ENCODE measurements around the gene VTN. TPM values are rescaled to one million over a fixed set of nuclear protein-coding genes. Genes with fewer than 3 reads are reported as not detected.

Gene VTN
- total RNA-seq, 2 experiments from 2014 or later: 0.40 TPM; not detected in 1

DNA sequence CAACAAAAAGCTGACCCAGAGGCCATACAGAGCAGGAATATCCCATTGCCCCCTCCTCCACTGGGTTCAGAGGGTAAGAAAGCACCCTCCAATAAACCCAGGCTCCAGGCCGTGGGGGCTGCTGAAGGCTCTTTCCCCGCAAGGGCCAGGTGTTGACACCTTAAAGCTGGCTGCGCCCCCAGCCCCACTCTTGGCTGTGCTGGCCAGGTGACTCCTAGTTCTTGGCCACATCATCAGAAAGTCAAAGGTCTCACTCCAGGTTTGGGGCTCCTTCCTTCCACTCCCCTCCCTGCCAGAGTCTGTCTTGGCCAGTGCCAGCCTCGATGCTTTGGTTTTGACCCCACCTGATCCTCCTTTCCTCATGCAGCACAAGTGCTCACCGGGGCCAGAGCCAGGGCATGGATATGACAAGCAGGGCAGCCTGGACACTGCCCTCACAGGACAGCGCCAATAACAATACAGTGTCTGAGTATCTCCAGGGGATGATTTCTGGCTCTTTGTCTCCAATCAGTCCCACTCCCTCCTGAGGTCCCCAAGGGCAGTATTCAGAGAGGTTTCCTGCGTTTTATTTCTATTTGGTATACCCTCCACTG lies 27.7 kb upstream of the VTN start:
- intact Hi-C loops (cut with micrococcal nuclease; ENCODE audit: unreplicated experiment): no loop called here
- BruUV-seq (replicated peaks): no TSS peak

GRCh38 chr17:28397275-28397674 lies 27.2 kb upstream of the VTN start:
- no peaks in the 10 kb centered on the region for H3K4me1 ChIP-seq (ENCODE audit: insufficient read depth, low read length, poor library complexity, severe bottlenecking)
- H3K9me3 ChIP-seq (ENCODE audit: low read length): no peaks in the 10 kb centered on the region
- no peak overlapping the region for H3K4me3 ChIP-seq (ENCODE audit: low read depth, low read length, poor library complexity, severe bottlenecking)
- BruUV-seq (replicated peaks): no TSS peak
- no peaks in the 10 kb centered on the region; the same call in 1 of the 2 replicates for H3K36me3 ChIP-seq (ENCODE audit: insufficient read depth, low read length)
- H2AFZ ChIP-seq (ENCODE audit: low read length): no peak overlapping the region
- DNase-seq (ENCODE audit: low spot score): no peak
- POLR2A ChIA-PET: no interaction called here
- no peak overlapping the region for H3K27ac ChIP-seq (ENCODE audit: low read depth, low read length, poor library complexity, severe bottlenecking)
- TF ChIP-seq, protein P1, sequence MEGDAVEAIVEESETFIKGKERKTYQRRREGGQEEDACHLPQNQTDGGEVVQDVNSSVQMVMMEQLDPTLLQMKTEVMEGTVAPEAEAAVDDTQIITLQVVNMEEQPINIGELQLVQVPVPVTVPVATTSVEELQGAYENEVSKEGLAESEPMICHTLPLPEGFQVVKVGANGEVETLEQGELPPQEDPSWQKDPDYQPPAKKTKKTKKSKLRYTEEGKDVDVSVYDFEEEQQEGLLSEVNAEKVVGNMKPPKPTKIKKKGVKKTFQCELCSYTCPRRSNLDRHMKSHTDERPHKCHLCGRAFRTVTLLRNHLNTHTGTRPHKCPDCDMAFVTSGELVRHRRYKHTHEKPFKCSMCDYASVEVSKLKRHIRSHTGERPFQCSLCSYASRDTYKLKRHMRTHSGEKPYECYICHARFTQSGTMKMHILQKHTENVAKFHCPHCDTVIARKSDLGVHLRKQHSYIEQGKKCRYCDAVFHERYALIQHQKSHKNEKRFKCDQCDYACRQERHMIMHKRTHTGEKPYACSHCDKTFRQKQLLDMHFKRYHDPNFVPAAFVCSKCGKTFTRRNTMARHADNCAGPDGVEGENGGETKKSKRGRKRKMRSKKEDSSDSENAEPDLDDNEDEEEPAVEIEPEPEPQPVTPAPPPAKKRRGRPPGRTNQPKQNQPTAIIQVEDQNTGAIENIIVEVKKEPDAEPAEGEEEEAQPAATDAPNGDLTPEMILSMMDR (conservative IDR thresholded peaks at IDR 0.05; ENCODE audit: low read length): no peak
- TF ChIP-seq EZH2phosphoT487 (IDR thresholded peaks at IDR 0.05; ENCODE audit: borderline replicate concordance, low read depth, low read length): no peak
- no peaks in the 10 kb centered on the region for H3K79me2 ChIP-seq (ENCODE audit: insufficient read depth, low read depth, low read length)
- CTCF ChIA-PET (ENCODE audit: unreplicated experiment): no interaction called here
- no peak overlapping the region for H3K4me2 ChIP-seq (ENCODE audit: low read length)
- intact Hi-C loops (cut with micrococcal nuclease; ENCODE audit: unreplicated experiment): no loop called here
- no peaks in the 10 kb centered on the region for H4K20me1 ChIP-seq (ENCODE audit: insufficient read depth, low read length)
- no peaks in the 10 kb centered on the region for H3K9me2 ChIP-seq (ENCODE audit: insufficient read depth, low read length)

More for the DNA sequence above, 27.7 kb upstream of the VTN start:
- Histone ChIP-seq H3K79me2 (ENCODE audit: insufficient read depth, low read depth, low read length) (no peaks in the 10 kb centered on the region), H3K4me3 (ENCODE audit: low read depth, low read length, poor library complexity, severe bottlenecking) (no peak overlapping the region), H3K4me2 (ENCODE audit: low read length) (no peak overlapping the region), H3K9me2 (ENCODE audit: insufficient read depth, low read length) (no peaks in the 10 kb centered on the region), H3K36me3 (ENCODE audit: insufficient read depth, low read length) (no peaks in the 10 kb centered on the region; the same call in 1 of the 2 replicates), H2AFZ (ENCODE audit: low read length) (no peak overlapping the region), H3K4me1 (ENCODE audit: insufficient read depth, low read length, poor library complexity, severe bottlenecking) (no peaks in the 10 kb centered on the region), H3K9me3 (ENCODE audit: low read length) (no peaks in the 10 kb centered on the region), H3K27ac (ENCODE audit: low read depth, low read length, poor library complexity, severe bottlenecking) (no peak overlapping the region), H4K20me1 (ENCODE audit: insufficient read depth, low read length) (no peaks in the 10 kb centered on the region)
- ChIA-PET CTCF (ENCODE audit: unreplicated experiment) (no interaction called here), POLR2A (no interaction called here)
- no peak for TF ChIP-seq EZH2phosphoT487 (IDR thresholded peaks at IDR 0.05; ENCODE audit: borderline replicate concordance, low read depth, low read length)
- TF ChIP-seq, protein P1 (conservative IDR thresholded peaks at IDR 0.05; ENCODE audit: low read length): no peak
- no peak for DNase-seq (ENCODE audit: low spot score)

DNA sequence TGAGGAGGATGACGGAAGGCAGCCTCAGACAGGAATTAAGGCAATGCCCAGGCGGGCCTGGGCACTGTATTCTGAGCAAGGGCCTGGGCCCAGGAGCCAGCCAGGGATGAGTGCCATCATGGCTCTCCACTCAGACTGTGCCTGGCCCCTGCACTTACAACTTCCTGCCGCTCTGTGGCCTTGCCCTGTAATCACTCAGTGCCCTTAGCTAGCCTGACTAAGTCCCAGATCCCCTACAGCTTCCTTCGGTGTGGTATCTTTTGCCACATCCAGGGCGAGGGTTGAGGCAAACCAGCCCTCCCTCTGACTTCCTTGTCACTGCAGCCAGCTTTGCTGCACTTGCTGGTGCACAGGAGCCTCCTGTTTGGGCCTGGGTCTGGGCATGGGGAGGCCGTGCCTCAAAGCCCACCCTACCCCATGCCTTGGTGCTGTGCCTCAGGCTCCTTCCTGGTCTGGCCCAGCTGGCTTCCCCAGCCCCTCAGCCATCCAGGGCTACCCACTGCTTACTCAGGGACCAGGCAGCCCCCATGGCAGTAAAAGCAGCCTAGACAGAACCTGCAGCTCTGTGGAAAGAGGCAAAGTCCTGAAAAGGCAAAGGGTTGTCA lies 26.6 kb upstream of the VTN start:
- BruUV-seq (replicated peaks): no TSS peak
- Histone ChIP-seq H3K9me2 (ENCODE audit: insufficient read depth, low read length) (no peaks in the 10 kb centered on the region), H3K9me3 (ENCODE audit: low read length) (no peaks in the 10 kb centered on the region), H3K4me1 (ENCODE audit: insufficient read depth, low read length, poor library complexity, severe bottlenecking) (no peaks in the 10 kb centered on the region), H3K4me2 (ENCODE audit: low read length) (no peak overlapping the region), H3K27ac (ENCODE audit: low read depth, low read length, poor library complexity, severe bottlenecking) (no peak overlapping the region), H3K36me3 (ENCODE audit: insufficient read depth, low read length) (no peaks in the 10 kb centered on the region; the same call in 1 of the 2 replicates), H3K4me3 (ENCODE audit: low read depth, low read length, poor library complexity, severe bottlenecking) (no peak overlapping the region), H2AFZ (ENCODE audit: low read length) (no peak overlapping the region), H3K79me2 (ENCODE audit: insufficient read depth, low read depth, low read length) (no peaks in the 10 kb centered on the region), H4K20me1 (ENCODE audit: insufficient read depth, low read length) (no peaks in the 10 kb centered on the region)
- intact Hi-C loops (cut with micrococcal nuclease; ENCODE audit: unreplicated experiment): no loop called here
- ChIA-PET POLR2A (no interaction called here), CTCF (ENCODE audit: unreplicated experiment) (interaction anchor here (1.0 kb wide), 1 partner anchor 20 kb away, joined by 4 read pairs; no protein-coding TSS in a partner anchor)
- no peak for DNase-seq (ENCODE audit: low spot score)
- no peak for TF ChIP-seq EZH2phosphoT487 (IDR thresholded peaks at IDR 0.05; ENCODE audit: borderline replicate concordance, low read depth, low read length)
- TF ChIP-seq, protein P1 (conservative IDR thresholded peaks at IDR 0.05; ENCODE audit: low read length): no peak
